Stimulated activated CD4-positive, alpha-beta T cell treated with anti-CD3 and anti-CD28 coated beads, Interleukin-4, amount 100 ng/mL, for 48 hours (primary cell): ENCODE measurements around the gene ZNF668.
"Not testable (repeated sequence)": the region's sequence is repeated elsewhere in the genome, so short reads cannot be mapped to it uniquely, and the experiment has no call there.

Experiments used
- DNase-seq, 2 donors: peaks; one replicate each; pipeline ENCODE4 v3.0.0-alpha.2; 2020; ENCODE audit warnings: low read depth in 2 of 2

The ZNF668 gene

GRCh38 chr16:31100876-31101641, 27.0 kb upstream of the ZNF668 start:
- DNase-seq = not testable (repeated sequence)

GRCh38 chr16:31099860-31100638, 26.0 kb upstream of the ZNF668 start:
- DNase-seq = no peak

- peak; percentile 83 to 90 for DNase-seq
Observed at GRCh38 chr16:31094424-31095120, 20.5 kb upstream of the ZNF668 start, which contains the start of gene VKORC1. TSS of gene VKORC1 (minus strand) at chr16:31094797. CDS start at chr16:31094729, 68 bp downstream.

- no peak for DNase-seq
Observed at GRCh38 chr16:31094088-31094423, 20.0 kb upstream of the ZNF668 start.

- no peak for DNase-seq
Observed at GRCh38 chr16:31093132-31093703, 19.2 kb upstream of the ZNF668 start.

GRCh38 chr16:31092330-31092729, 18.3 kb upstream of the ZNF668 start:
- no peak for DNase-seq

- no peak for DNase-seq
Observed at GRCh38 chr16:31090540-31090939, 16.5 kb upstream of the ZNF668 start.

GRCh38 chr16:31089199-31089598, 15.2 kb upstream of the ZNF668 start:
- no peak for DNase-seq

- no peak for DNase-seq
Observed at GRCh38 chr16:31088459-31089183, 14.6 kb upstream of the ZNF668 start, which contains the start of gene PRSS53. TSS of gene PRSS53 (minus strand) at chr16:31088943. CDS start at chr16:31088809, 134 bp downstream.

- no peak for DNase-seq
Observed at GRCh38 chr16:31087971-31088370, 13.9 kb upstream of the ZNF668 start.

GRCh38 chr16:31087481-31087880, 13.4 kb upstream of the ZNF668 start:
- no peak for DNase-seq

- no peak for DNase-seq
Observed at GRCh38 chr16:31086629-31086906, 12.5 kb upstream of the ZNF668 start.

- DNase-seq = no peak
Observed at GRCh38 chr16:31085873-31086628, 12.0 kb upstream of the ZNF668 start.

- DNase-seq = no peak
Observed at GRCh38 chr16:31085411-31085810, 11.4 kb upstream of the ZNF668 start.

GRCh38 chr16:31084584-31085302, 10.7 kb upstream of the ZNF668 start:
- DNase-seq = no peak

GRCh38 chr16:31083981-31084380, 9.9 kb upstream of the ZNF668 start:
- DNase-seq = no peak

GRCh38 chr16:31083556-31083955, 9.5 kb upstream of the ZNF668 start:
- DNase-seq = no peak

- DNase-seq = no peak
Observed at GRCh38 chr16:31083081-31083480, 9.0 kb upstream of the ZNF668 start.

GRCh38 chr16:31082368-31083045, 8.5 kb upstream of the ZNF668 start:
- no peak for DNase-seq
